Caco-2 (cell line): ENCODE results near the gene NTN4. TPM values are rescaled to one million over a fixed set of nuclear protein-coding genes. Genes with fewer than 3 reads are reported as not detected.
"Not testable (repeated sequence)": the region's sequence is repeated elsewhere in the genome, so short reads cannot be mapped to it uniquely, and the experiment has no call there.

Experiments
- BruUV-seq: library from RNA; stranded (reverse); fragments of 400-500 nt; replicated peaks from 2 replicates; lab custom pipeline; 2021; lab: Mats Ljungman, UMichigan
- CTCF ChIA-PET: fragments of 300-600 bp; sonication (Branson Sonifier 250); formaldehyde crosslinking; loops from one replicate; lab custom pipeline; 2022; ENCODE audit warnings: antibody characterized with exemption; lab: Charles Lee
- POLR2A ChIA-PET: fragments of 300-600 bp; sonication (Branson Sonifier 250); formaldehyde crosslinking; loops from one replicate; lab custom pipeline; 2022; ENCODE audit warnings: antibody characterized with exemption; lab: Charles Lee
- DNase-seq, 2 experiments: peaks; one replicate each; pipeline versions ENCODE4 v3.0.0 to v3.0.0-alpha.2; 2020 to 2022
- H3K27me3 ChIP-seq: replicated peaks from 2 replicates; pipeline ENCODE4 v1.6.0; 2011; ENCODE audit warnings: low read length; ENCODE audit not compliant: control insufficient read depth, insufficient read depth
- H3K36me3 ChIP-seq: 2 replicates; pipeline ENCODE4 v1.5.1; 2011; ENCODE audit warnings: low read length; ENCODE audit not compliant: control insufficient read depth, insufficient read depth
- H3K4me1 ChIP-seq: fragments of 250-450 bp; sonication (Bioruptor Pico); 2 replicates; pipeline ENCODE4 v1.5.1; 2020; ENCODE audit warnings: mild to moderate bottlenecking
- H3K4me3 ChIP-seq: 2 replicates; pipeline ENCODE4 v1.5.1; 2011; ENCODE audit warnings: low read depth, mild to moderate bottlenecking, control low read depth, low read length
- H3K9me3 ChIP-seq: fragments of 250-450 bp; sonication (Bioruptor Pico); 2 replicates; pipeline ENCODE4 v1.5.1; 2020; ENCODE audit warnings: mild to moderate bottlenecking, moderate library complexity
- H3K27ac Mint-ChIP-seq: one replicate; pipeline ENCODE4 v1.8.0; 2022; ENCODE audit warnings: mixed read lengths; ENCODE audit not compliant: unreplicated experiment
- H3K27me3 Mint-ChIP-seq: one replicate; pipeline ENCODE4 v1.8.0; 2022; ENCODE audit warnings: mixed read lengths; ENCODE audit not compliant: insufficient read depth, unreplicated experiment
- H3K36me3 Mint-ChIP-seq: one replicate; pipeline ENCODE4 v1.8.0; 2022; ENCODE audit warnings: mild to moderate bottlenecking, mixed read lengths; ENCODE audit not compliant: insufficient read depth, unreplicated experiment
- H3K4me1 Mint-ChIP-seq: one replicate; pipeline ENCODE4 v1.8.0; 2022; ENCODE audit warnings: low read depth, mixed read lengths; ENCODE audit not compliant: unreplicated experiment
- H3K4me3 Mint-ChIP-seq: one replicate; pipeline ENCODE4 v1.8.0; 2022; ENCODE audit warnings: mild to moderate bottlenecking, moderate library complexity, mixed read lengths; ENCODE audit not compliant: unreplicated experiment
- H3K9me3 Mint-ChIP-seq: one replicate; pipeline ENCODE4 v1.8.0; 2022; ENCODE audit warnings: mixed read lengths; ENCODE audit not compliant: unreplicated experiment
- CTCF ChIP-seq, 2 experiments: fragments of 200-600 bp in 1 of 2; IDR thresholded peaks; 1 replicate in 1 of 2; 2 replicates in 1 of 2; pipeline versions ENCODE4 v1.5.1 to v1.8.0; 2011 to 2022; ENCODE audit warnings: antibody characterized with exemption in 1 of 2, control low read depth in 1 of 2, inconsistent platforms in 1 of 2, low read depth in 1 of 2, low read length in 1 of 2, mild to moderate bottlenecking in 1 of 2, moderate library complexity in 1 of 2; ENCODE audit not compliant: insufficient read depth in 1 of 2, severe bottlenecking in 1 of 2, unreplicated experiment in 1 of 2
- intact Hi-C: fragments of 100-400 bp; cut with micrococcal nuclease; formaldehyde crosslinking; loops from one replicate; pipeline ENCODE4 v1.10.0; 2022; ENCODE audit not compliant: unreplicated experiment
- total RNA-seq: library from RNA; stranded (reverse); gene quantifications from 2 replicates; pipeline ENCODE4 v1.2.3, GENCODE V29; 2022

NTN4 gene
- total RNA-seq, 1 experiment from 2014 or later: 54.1 TPM

DNA sequence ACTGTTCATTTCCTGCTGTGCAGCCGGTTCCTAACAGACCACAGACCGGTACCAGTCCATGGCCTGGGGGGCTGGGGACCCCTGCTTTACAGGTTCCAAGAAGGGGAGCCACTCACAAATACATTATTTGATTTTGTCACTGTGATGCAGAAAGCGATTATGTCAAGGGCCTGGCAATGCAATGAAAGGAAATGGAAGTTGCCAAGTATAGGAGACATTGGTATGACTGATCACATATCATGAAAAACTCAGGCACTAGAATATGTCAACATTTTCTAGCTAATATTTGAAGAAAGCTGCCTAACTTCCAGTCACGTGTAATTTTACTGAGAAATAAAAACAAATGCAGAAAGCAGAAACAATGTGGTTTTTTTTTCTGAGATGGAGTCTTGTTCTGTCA, 170.4 kb downstream of the NTN4 start:
- Histone ChIP-seq H3K27me3 (no peaks in the 10 kb centered on the region), H3K4me1 (peaks cover 23% of the 10 kb centered on the region), H3K4me3 (no peak overlapping the region), H3K9me3 (no peaks in the 10 kb centered on the region), H3K36me3 (no peaks in the 10 kb centered on the region)
- no TSS peak for BruUV-seq
- intact Hi-C loops: loop anchor here (5.0 kb wide), 1 partner anchor 117 kb away; no protein-coding TSS in a partner anchor
- no peak for DNase-seq
- no peak for TF ChIP-seq CTCF (IDR thresholded peaks at IDR 0.05; ENCODE audit: insufficient read depth in 1 of 2, low read depth in 1 of 2, low read length in 1 of 2, severe bottlenecking in 1 of 2, unreplicated experiment in 1 of 2)
- ChIA-PET POLR2A (no interaction called here), CTCF (no interaction called here)
- Mint-ChIP-seq H3K4me1 (no peaks in the 10 kb centered on the region), H3K36me3 (no peaks in the 10 kb centered on the region), H3K9me3 (no peaks in the 10 kb centered on the region), H3K27me3 (no peaks in the 10 kb centered on the region), H3K4me3 (no peak overlapping the region), H3K27ac (no peak overlapping the region)

GRCh38 chr12:95616470-95616869, 174.1 kb downstream of the NTN4 start:
- H3K27ac Mint-ChIP-seq, H3K4me1 Mint-ChIP-seq, H3K4me3 Mint-ChIP-seq, H3K9me3 ChIP-seq, H3K36me3 ChIP-seq, H3K4me3 ChIP-seq, BruUV-seq, CTCF ChIA-PET, H3K9me3 Mint-ChIP-seq, H3K36me3 Mint-ChIP-seq, H3K27me3 ChIP-seq, intact Hi-C loops, H3K27me3 Mint-ChIP-seq, POLR2A ChIA-PET: not testable (repeated sequence)
- H3K4me1 ChIP-seq: peaks cover 28% of the 10 kb centered on the region
- DNase-seq: peak; percentile 18 to 55

GRCh38 chr12:95615749-95616148, 174.8 kb downstream of the NTN4 start:
- no peaks in the 10 kb centered on the region for H3K27me3 ChIP-seq
- H3K36me3 Mint-ChIP-seq: no peaks in the 10 kb centered on the region
- H3K36me3 ChIP-seq: no peaks in the 10 kb centered on the region
- H3K9me3 Mint-ChIP-seq: no peaks in the 10 kb centered on the region
- no peak for DNase-seq
- no peak overlapping the region for H3K27ac Mint-ChIP-seq
- CTCF ChIA-PET: no interaction called here
- H3K9me3 ChIP-seq: peaks cover 2% of the 10 kb centered on the region; the same call in 1 of the 2 replicates
- no TSS peak for BruUV-seq
- no peak for TF ChIP-seq CTCF (IDR thresholded peaks at IDR 0.05; ENCODE audit: insufficient read depth in 1 of 2, low read depth in 1 of 2, low read length in 1 of 2, severe bottlenecking in 1 of 2, unreplicated experiment in 1 of 2)
- POLR2A ChIA-PET: no interaction called here
- H3K4me3 ChIP-seq: no peak overlapping the region
- intact Hi-C loops: no loop called here
- H3K4me1 ChIP-seq: peaks cover 31% of the 10 kb centered on the region
- H3K4me3 Mint-ChIP-seq: no peak overlapping the region
- peaks cover 8% of the 10 kb centered on the region for H3K4me1 Mint-ChIP-seq
- no peaks in the 10 kb centered on the region for H3K27me3 Mint-ChIP-seq
